HepG2 (cell line): ENCODE measurements around the gene DPP7. TPM values are rescaled to one million over a fixed set of nuclear protein-coding genes. Genes with fewer than 3 reads are reported as not detected.

ENCODE experiments used
- DR1 ChIP-seq: sonication (generic); formaldehyde crosslinking; IDR thresholded peaks from 2 replicates; pipeline ENCODE4 v1.8.0; 2021; ENCODE audit warnings: mild to moderate bottlenecking, missing genetic modification reagents, inconsistent platforms
- ELF3 ChIP-seq: IDR thresholded peaks from 2 replicates; pipeline ENCODE4 v1.6.1; 2016; ENCODE audit warnings: missing genetic modification reagents, missing compliant biosample characterization
- FOXP1 ChIP-seq, 2 experiments: fragments of 450-650 bp in 1 of 2; IDR thresholded peaks; 2 replicates each; pipeline ENCODE4 v1.6.1; 2017 to 2018; ENCODE audit warnings: antibody characterized with exemption in 1 of 2
- GTF2F1 ChIP-seq: fragments of 150-350 bp; IDR thresholded peaks from 2 replicates; pipeline ENCODE4 v1.6.1; 2014; ENCODE audit warnings: low read length
- HNRNPL ChIP-seq: fragments of 200-400 bp; formaldehyde crosslinking; IDR thresholded peaks from 2 replicates; pipeline ENCODE4 v1.6.1; 2017; ENCODE audit warnings: mild to moderate bottlenecking, low read depth, low read length
- IKZF4 ChIP-seq: sonication (generic); formaldehyde crosslinking; IDR thresholded peaks from 2 replicates; pipeline ENCODE4 v1.5.1; 2020; ENCODE audit warnings: borderline replicate concordance, mild to moderate bottlenecking, low read depth, missing genetic modification reagents; ENCODE audit errors: not compliant biosample characterization
- MLLT10 ChIP-seq: sonication (generic); formaldehyde crosslinking; IDR thresholded peaks from 2 replicates; pipeline ENCODE4 v1.4.0; 2020; ENCODE audit warnings: missing genetic modification reagents
- NKX3-1 ChIP-seq: sonication (generic); formaldehyde crosslinking; IDR thresholded peaks from 2 replicates; pipeline ENCODE4 v1.5.0; 2020; ENCODE audit warnings: missing genetic modification reagents
- NR2F2 ChIP-seq: IDR thresholded peaks from 2 replicates; pipeline ENCODE4 v1.6.1; 2012; ENCODE audit warnings: low read depth, inconsistent platforms, borderline replicate concordance
- POLR2AphosphoS5 ChIP-seq: IDR thresholded peaks from 2 replicates; pipeline ENCODE4 v1.6.1; 2012; ENCODE audit warnings: low read depth, low read length
- PTBP1 ChIP-seq: fragments of 200-400 bp; formaldehyde crosslinking; IDR thresholded peaks from 2 replicates; pipeline ENCODE4 v1.6.1; 2018; ENCODE audit warnings: low read length, low read depth; ENCODE audit not compliant: poor library complexity, severe bottlenecking
- RXRB ChIP-seq: IDR thresholded peaks from 2 replicates; pipeline ENCODE4 v1.6.1; 2016; ENCODE audit warnings: borderline replicate concordance, missing genetic modification reagents, missing compliant biosample characterization
- SMAD9 ChIP-seq: sonication (generic); formaldehyde crosslinking; IDR thresholded peaks from 2 replicates; pipeline ENCODE4 v1.5.1; 2020; ENCODE audit warnings: mild to moderate bottlenecking, missing genetic modification reagents
- SOX13 ChIP-seq, 3 experiments: fragments of 450-650 bp in 1 of 3; sonication (generic) in 1 of 3; formaldehyde crosslinking in 1 of 3; IDR thresholded peaks in 2 of 3; conservative IDR thresholded peaks in 1 of 3; 2 replicates each; pipeline versions ENCODE4 v1.5.0 to v1.6.1; 2016 to 2020; ENCODE audit warnings: antibody characterized with exemption in 1 of 3, mild to moderate bottlenecking in 1 of 3, missing compliant biosample characterization in 1 of 3, missing genetic modification reagents in 1 of 3, moderate library complexity in 1 of 3
- TAF1 ChIP-seq: sonication (generic); formaldehyde crosslinking; IDR thresholded peaks from 2 replicates; pipeline ENCODE4 v1.4.0; 2020; ENCODE audit warnings: missing genetic modification reagents
- TCF7L2 ChIP-seq: IDR thresholded peaks from 2 replicates; pipeline ENCODE4 v1.6.1; 2011; ENCODE audit warnings: mild to moderate bottlenecking, low read depth, low read length, moderate library complexity
- U2AF1 ChIP-seq: fragments of 200-400 bp; formaldehyde crosslinking; optimal IDR thresholded peaks from 2 replicates; pipeline ENCODE3; 2017; ENCODE audit warnings: mild to moderate bottlenecking, low read depth, low read length
- USF2 ChIP-seq, 2 experiments: sonication (generic) in 1 of 2; formaldehyde crosslinking in 1 of 2; IDR thresholded peaks; 2 replicates each; pipeline versions ENCODE4 v1.5.1 to v1.6.1; 2011 to 2020; ENCODE audit warnings: borderline replicate concordance in 1 of 2, low read depth in 1 of 2, low read length in 1 of 2, mild to moderate bottlenecking in 1 of 2, missing genetic modification reagents in 1 of 2, moderate library complexity in 1 of 2
- ZFP36 ChIP-seq: fragments of 150-350 bp; IDR thresholded peaks from 2 replicates; pipeline ENCODE4 v1.6.1; 2018; ENCODE audit warnings: borderline replicate concordance, low read length, low read depth; ENCODE audit not compliant: partially characterized antibody
- ZNF234 ChIP-seq: sonication (generic); formaldehyde crosslinking; conservative IDR thresholded peaks from 2 replicates; pipeline ENCODE4 v1.5.1; 2020; ENCODE audit warnings: mild to moderate bottlenecking, missing genetic modification reagents
- ZNF432 ChIP-seq: sonication (generic); formaldehyde crosslinking; IDR thresholded peaks from 2 replicates; pipeline ENCODE4 v1.5.0; 2020; ENCODE audit warnings: missing genetic modification reagents, mild to moderate bottlenecking, borderline replicate concordance
- ZNF878 ChIP-seq: sonication (generic); formaldehyde crosslinking; IDR thresholded peaks from 2 replicates; pipeline ENCODE4 v1.8.1; 2023; ENCODE audit warnings: mild to moderate bottlenecking, missing genetic modification reagents, moderate library complexity
- polyA plus RNA-seq, 8 experiments: library from polyadenylated mRNA; depleted of rRNA in 3 of 8; stranded (reverse) in 7 of 8; unstranded in 1 of 8; fragments of >200 nt; fragmentation: Illumina TruSeq in 4 of 8; extraction: Trizol in 4 of 8; gene quantifications; 2 replicates each; pipeline versions ENCODE4 v1.2.1 to v1.2.3, GENCODE V29; 2011 to 2016; ENCODE audit warnings: low read depth in 4 of 8, missing spikeins in 1 of 8, mixed read lengths in 1 of 8; ENCODE audit not compliant: insufficient read depth in 1 of 8
- total RNA-seq, 5 experiments: library from RNA; depleted of rRNA; stranded (reverse); fragments of >200 nt; fragmentation: Illumina TruSeq; extraction: Trizol; gene quantifications; 2 replicates each; pipeline ENCODE4 v1.2.3, GENCODE V29; 2016; ENCODE audit warnings: low read depth in 1 of 5
- TF ChIP-seq, protein P1 (sequence below): sonication (generic); formaldehyde crosslinking; IDR thresholded peaks from 2 replicates; pipeline ENCODE4 v1.8.0; 2022; ENCODE audit warnings: missing genetic modification reagents, low read depth, mild to moderate bottlenecking, borderline replicate concordance
- TF ChIP-seq, protein P2 (sequence below): sonication (generic); formaldehyde crosslinking; IDR thresholded peaks from 2 replicates; pipeline ENCODE4 v1.8.1; 2023; ENCODE audit warnings: mild to moderate bottlenecking, moderate library complexity, missing genetic modification reagents
- TF ChIP-seq, protein P3 (sequence below): sonication (generic); formaldehyde crosslinking; IDR thresholded peaks from 2 replicates; pipeline ENCODE4 v1.8.0; 2022; ENCODE audit warnings: mild to moderate bottlenecking, missing genetic modification reagents, borderline replicate concordance

The DPP7 gene
- total and polyA plus RNA-seq, 2 of the 13 experiments (the other 11 are each of a cell fraction or from before 2014, with no cell fraction given) = 1.2 to 4.5 TPM

GRCh38 chr9:137129456-137130175 lies 15.1 kb upstream of the DPP7 start (continued):
- TF ChIP-seq PTBP1 (no peak), ELF3 (no peak), POLR2AphosphoS5 (peak; percentile 82), TAF1 (peak; percentile 97), ZNF878 (no peak), TCF7L2 (no peak), ZFP36 (no peak), DR1 (CRISPR knock-in tag) (peak; percentile 68), SOX13 (IDR thresholded peaks at IDR 0.05) (no peak), SOX13 (CRISPR knock-in tag; conservative IDR thresholded peaks at IDR 0.05 in 1 of 2, IDR thresholded peaks at IDR 0.05 in 1 of 2) (no peak), IKZF4 (peak; percentile 10), ZNF234 (CRISPR knock-in tag) (0 out of 2 replicates have a peak, but pooled peaks have one; percentile 65), ZNF432 (CRISPR knock-in tag) (no peak), NKX3-1 (CRISPR knock-in tag) (peak; percentile 45), HNRNPL (no peak), USF2 (IDR thresholded peaks at IDR 0.05; ENCODE audit: low read depth, low read length) (no peak), USF2 (CRISPR knock-in tag; IDR thresholded peaks at IDR 0.05; ENCODE audit: borderline replicate concordance) (no peak), RXRB (peak; percentile 59), SMAD9 (0 out of 2 replicates have a peak, but pooled peaks have one; percentile 67), U2AF1 (no peak), MLLT10 (CRISPR knock-in tag) (no peak), NR2F2 (no peak), FOXP1 (IDR thresholded peaks at IDR 0.05) (no peak), FOXP1 (CRISPR knock-in tag; IDR thresholded peaks at IDR 0.05) (no peak), GTF2F1 (no peak)
- TF ChIP-seq, protein P1, sequence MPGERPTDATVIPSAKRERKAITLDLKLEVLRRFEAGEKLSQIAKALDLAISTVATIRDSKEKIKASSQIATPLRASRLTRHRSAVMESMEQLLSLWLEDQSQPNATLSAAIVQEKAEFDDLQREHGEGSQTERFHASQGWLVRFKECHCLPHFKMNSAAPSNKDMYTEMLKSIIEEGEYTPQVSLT (CRISPR knock-in tag) = no peak
- TF ChIP-seq, protein P2, sequence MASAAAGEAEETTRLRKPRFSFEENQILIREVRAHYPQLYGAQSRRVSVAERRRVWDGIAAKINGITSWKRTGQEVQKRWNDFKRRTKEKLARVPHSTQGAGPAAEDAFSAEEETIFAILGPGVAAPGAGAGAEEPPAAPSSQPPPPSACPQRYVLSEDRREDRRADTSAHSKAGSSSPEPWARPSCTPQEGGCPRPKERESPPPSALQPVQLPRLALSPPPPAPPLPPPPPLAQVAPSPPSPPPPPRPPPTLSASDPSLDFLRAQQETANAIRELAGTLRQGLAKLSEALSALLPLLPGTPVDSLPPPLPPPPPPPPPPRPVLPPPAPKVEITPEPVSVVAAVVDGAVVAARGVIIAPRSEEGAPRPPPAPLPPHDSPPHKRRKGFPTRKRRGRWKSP = peak; percentile 100
- TF ChIP-seq, protein P3, sequence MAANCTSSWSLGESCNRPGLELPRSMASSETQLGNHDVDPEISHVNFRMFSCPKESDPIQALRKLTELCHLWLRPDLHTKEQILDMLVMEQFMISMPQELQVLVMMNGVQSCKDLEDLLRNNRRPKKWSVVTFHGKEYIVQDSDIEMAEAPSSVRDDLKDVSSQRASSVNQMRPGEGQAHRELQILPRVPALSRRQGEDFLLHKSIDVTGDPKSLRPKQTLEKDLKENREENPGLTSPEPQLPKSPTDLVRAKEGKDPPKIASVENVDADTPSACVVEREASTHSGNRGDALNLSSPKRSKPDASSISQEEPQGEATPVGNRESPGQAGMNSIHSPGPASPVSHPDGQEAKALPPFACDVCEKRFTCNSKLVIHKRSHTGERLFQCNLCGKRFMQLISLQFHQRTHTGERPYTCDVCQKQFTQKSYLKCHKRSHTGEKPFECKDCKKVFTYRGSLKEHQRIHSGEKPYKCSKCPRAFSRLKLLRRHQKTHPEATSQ (CRISPR knock-in tag) = peak; percentile 22; the same call in 1 of the 2 replicates
